Kidney capillary endothelial cell (primary cell): ENCODE measurements around the gene PHACTR1.

Source experiments
- DNase-seq: peaks from one replicate; pipeline ENCODE4 v3.0.0-alpha.2; 2018; ENCODE audit warnings: low spot score

PHACTR1 gene

GRCh38 chr6:13163161-13163944 lies 446.8 kb downstream of the PHACTR1 start:
- no peak for DNase-seq

GRCh38 chr6:13164291-13164690 lies 447.7 kb downstream of the PHACTR1 start:
- DNase-seq, result no peak

- no peak for DNase-seq
Observed at GRCh38 chr6:13165502-13166172, 449.1 kb downstream of the PHACTR1 start.

- no peak for DNase-seq
Observed at GRCh38 chr6:13166269-13166668, 449.7 kb downstream of the PHACTR1 start.

- no peak for DNase-seq
Observed at GRCh38 chr6:13166916-13167315, 450.3 kb downstream of the PHACTR1 start.

- DNase-seq, result no peak
Observed at GRCh38 chr6:13172291-13172690, 455.7 kb downstream of the PHACTR1 start.

- no peak for DNase-seq
Observed at GRCh38 chr6:13175087-13175486, 458.5 kb downstream of the PHACTR1 start.

- DNase-seq, result no peak
Observed at GRCh38 chr6:13175759-13176158, 459.2 kb downstream of the PHACTR1 start.

- peak; percentile 35 for DNase-seq
Observed at GRCh38 chr6:13177664-13178063, 461.1 kb downstream of the PHACTR1 start.

- DNase-seq, result peak; percentile 55
Observed at GRCh38 chr6:13178107-13178506, 461.5 kb downstream of the PHACTR1 start.

- no peak for DNase-seq
Observed at GRCh38 chr6:13180538-13180937, 464.0 kb downstream of the PHACTR1 start.

- no peak for DNase-seq
Observed at GRCh38 chr6:13181393-13181792, 464.8 kb downstream of the PHACTR1 start.

GRCh38 chr6:13183415-13184088 lies 467.0 kb downstream of the PHACTR1 start:
- DNase-seq, result no peak

- no peak for DNase-seq
Observed at GRCh38 chr6:13184089-13184468, 467.5 kb downstream of the PHACTR1 start.

- DNase-seq, result no peak
Observed at GRCh38 chr6:13184547-13184946, 468.0 kb downstream of the PHACTR1 start.

- no peak for DNase-seq
Observed at GRCh38 chr6:13186861-13187260, 470.3 kb downstream of the PHACTR1 start.

- no peak for DNase-seq
Observed at GRCh38 chr6:13187692-13188091, 471.1 kb downstream of the PHACTR1 start.

- no peak for DNase-seq
Observed at GRCh38 chr6:13188306-13188705, 471.7 kb downstream of the PHACTR1 start.

GRCh38 chr6:13189710-13190109 lies 473.1 kb downstream of the PHACTR1 start:
- DNase-seq, result no peak

- DNase-seq, result no peak
Observed at GRCh38 chr6:13190376-13190775, 473.8 kb downstream of the PHACTR1 start.

GRCh38 chr6:13191461-13191860 lies 474.9 kb downstream of the PHACTR1 start:
- DNase-seq, result no peak

GRCh38 chr6:13194852-13195251 lies 478.3 kb downstream of the PHACTR1 start:
- DNase-seq, result peak; percentile 58

GRCh38 chr6:13195803-13196202 lies 479.2 kb downstream of the PHACTR1 start:
- no peak for DNase-seq
